K562 (cell line): ENCODE results near the gene FTSJ3. TPM values are rescaled to one million over a fixed set of nuclear protein-coding genes. Genes with fewer than 3 reads are reported as not detected.
A peak's percentile ranks its signal among the peaks of the same experiment; 100 is the strongest.

Source experiments
- ATF1 ChIP-seq, 2 experiments: fragments of 450-650 bp in 1 of 2; IDR thresholded peaks; 2 replicates each; pipeline ENCODE4 v1.6.1; 2016; ENCODE audit warnings: missing compliant biosample characterization in 1 of 2, missing genetic modification characterization in 1 of 2
- BRD9 ChIP-seq: fragments of 450-650 bp; IDR thresholded peaks from 2 replicates; pipeline ENCODE4 v1.6.1; 2018; ENCODE audit warnings: low read depth; ENCODE audit not compliant: partially characterized antibody
- HDAC3 ChIP-seq: fragments of 450-650 bp; IDR thresholded peaks from 2 replicates; pipeline ENCODE4 v1.6.1; 2018; ENCODE audit warnings: borderline replicate concordance, mild to moderate bottlenecking, moderate library complexity; ENCODE audit not compliant: partially characterized antibody
- IRF2 ChIP-seq: sonication (generic); formaldehyde crosslinking; IDR thresholded peaks from 2 replicates; pipeline ENCODE4 v1.8.1; 2022; ENCODE audit warnings: mild to moderate bottlenecking, missing genetic modification reagents
- KHSRP ChIP-seq: fragments of 450-650 bp; IDR thresholded peaks from 2 replicates; pipeline ENCODE4 v1.6.1; 2017
- NCOR1 ChIP-seq: fragments of 450-650 bp; IDR thresholded peaks from 2 replicates; pipeline ENCODE4 v1.6.1; 2016; ENCODE audit warnings: mild to moderate bottlenecking, moderate library complexity
- NUFIP1 ChIP-seq: fragments of 450-650 bp; IDR thresholded peaks from 2 replicates; pipeline ENCODE4 v1.6.1; 2018; ENCODE audit not compliant: partially characterized antibody
- PML ChIP-seq: IDR thresholded peaks from 2 replicates; pipeline ENCODE4 v1.6.1; 2012; ENCODE audit warnings: low read length, inconsistent platforms
- POLR2AphosphoS2 ChIP-seq: IDR thresholded peaks from 2 replicates; pipeline ENCODE4 v1.6.1; 2012; ENCODE audit warnings: low read length, improper control_type of control experiment
- POLR2AphosphoS5 ChIP-seq: IDR thresholded peaks from 2 replicates; pipeline ENCODE4 v1.6.1; 2011; ENCODE audit warnings: mild to moderate bottlenecking, low read depth, low read length, moderate library complexity; ENCODE audit not compliant: control insufficient read depth, insufficient read depth
- POLR2H ChIP-seq: IDR thresholded peaks from 2 replicates; pipeline ENCODE4 v1.6.1; 2016; ENCODE audit warnings: missing genetic modification characterization, low read depth, mild to moderate bottlenecking, control low read depth, missing compliant biosample characterization, moderate library complexity
- ZNF253 ChIP-seq: fragments of 250-450 bp; sonication (Bioruptor Pico); conservative IDR thresholded peaks from 2 replicates; pipeline ENCODE4 v1.6.1; 2021; ENCODE audit warnings: mild to moderate bottlenecking
- polyA plus RNA-seq, 8 experiments: library from polyadenylated mRNA; depleted of rRNA in 4 of 8; stranded (reverse) in 5 of 8; unstranded in 3 of 8; fragments of >200 nt; fragmentation: Nextera tagmentation in 2 of 8; fragmentation: Illumina TruSeq in 1 of 8; extraction: Ambion mirVana in 2 of 8; extraction: Trizol in 1 of 8; gene quantifications; 2 replicates each; pipeline versions ENCODE4 v1.2.1 to v1.2.3, GENCODE V29; 2011 to 2014; ENCODE audit warnings: inconsistent platforms in 1 of 8, missing spikeins in 1 of 8
- total RNA-seq, 7 experiments: library from RNA; depleted of rRNA in 6 of 7; stranded (reverse); fragments of >200 nt in 6 of 7; fragmentation: Illumina TruSeq in 2 of 7; extraction: Trizol in 2 of 7; gene quantifications; 2 replicates each; pipeline versions ENCODE4 v1.2.1 to v1.2.3, GENCODE V29; 2011 to 2021; ENCODE audit warnings: low replicate concordance in 1 of 7
- TF ChIP-seq, protein P1 (sequence below): sonication (generic); formaldehyde crosslinking; IDR thresholded peaks from 2 replicates; pipeline ENCODE4 v1.8.0; 2022; ENCODE audit warnings: mild to moderate bottlenecking, missing genetic modification reagents
- TF ChIP-seq, protein P2 (sequence below): sonication (generic); formaldehyde crosslinking; IDR thresholded peaks from 2 replicates; pipeline ENCODE4 v1.8.0; 2023; ENCODE audit warnings: missing genetic modification reagents, mild to moderate bottlenecking, borderline replicate concordance
- TF ChIP-seq, protein P3 (sequence below): fragments of 250-450 bp; sonication (Bioruptor Pico); IDR thresholded peaks from 2 replicates; pipeline ENCODE4 v1.8.0; 2022; ENCODE audit warnings: moderate library complexity, mild to moderate bottlenecking, inconsistent platforms
- TF ChIP-seq, protein P4 (sequence below): fragments of 450-650 bp; IDR thresholded peaks from 2 replicates; pipeline ENCODE4 v1.6.1; 2016; ENCODE audit warnings: low read depth, mild to moderate bottlenecking, moderate library complexity

Gene FTSJ3
- total and polyA plus RNA-seq, 9 of the 15 experiments (the other 6 are each of a cell fraction or from before 2014, with no cell fraction given): 18.0 to 65.6 (median 52.4) TPM

DNA sequence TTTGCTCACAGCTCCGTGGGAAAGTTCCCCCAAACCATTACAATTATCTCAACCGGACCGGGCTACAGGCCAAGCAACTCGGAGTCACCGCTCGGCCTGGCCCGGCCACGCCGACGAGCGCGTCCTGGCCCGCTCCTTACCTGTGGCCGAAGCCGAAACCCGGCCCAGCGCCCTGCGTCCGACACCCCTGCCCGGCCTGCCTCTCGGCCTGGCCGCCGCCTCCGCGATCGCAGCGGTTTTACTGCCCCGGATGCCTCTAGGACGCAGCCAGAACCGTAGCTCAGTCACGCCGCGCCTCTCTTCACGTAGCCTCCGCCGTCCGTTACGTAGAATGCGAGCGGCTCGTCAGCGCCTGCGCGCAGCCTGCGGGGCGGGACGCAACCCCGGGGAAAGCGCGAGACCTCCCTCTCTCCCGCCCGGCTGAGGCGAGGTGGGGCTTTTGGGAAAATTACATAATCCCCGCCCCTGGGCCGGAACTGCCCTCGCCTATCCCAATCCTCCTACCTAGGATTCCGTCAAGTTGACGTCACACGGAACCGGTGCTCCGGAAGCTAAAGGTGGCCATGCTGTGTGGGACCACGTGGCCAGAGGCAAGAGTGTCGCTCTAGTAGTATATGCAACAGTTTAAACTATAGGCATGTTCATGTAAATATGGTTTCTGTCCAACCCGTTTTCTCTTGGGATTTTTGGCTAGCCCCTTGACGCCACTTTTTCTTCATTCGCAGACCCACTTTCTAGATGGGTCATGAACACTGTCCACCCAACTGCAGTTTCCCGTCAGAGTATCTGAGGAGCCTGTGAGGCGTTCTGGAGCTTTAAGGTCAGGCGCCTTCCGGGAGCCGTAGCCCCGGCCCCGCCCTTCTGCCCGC lies 54.0 kb downstream of the FTSJ3 start, which contains the start of gene CCDC47 (continued):
- peak; percentile 64 for TF ChIP-seq NCOR1
- TF ChIP-seq POLR2AphosphoS2: no peak
- TF ChIP-seq BRD9: peak; percentile 44
- TF ChIP-seq, protein P1, sequence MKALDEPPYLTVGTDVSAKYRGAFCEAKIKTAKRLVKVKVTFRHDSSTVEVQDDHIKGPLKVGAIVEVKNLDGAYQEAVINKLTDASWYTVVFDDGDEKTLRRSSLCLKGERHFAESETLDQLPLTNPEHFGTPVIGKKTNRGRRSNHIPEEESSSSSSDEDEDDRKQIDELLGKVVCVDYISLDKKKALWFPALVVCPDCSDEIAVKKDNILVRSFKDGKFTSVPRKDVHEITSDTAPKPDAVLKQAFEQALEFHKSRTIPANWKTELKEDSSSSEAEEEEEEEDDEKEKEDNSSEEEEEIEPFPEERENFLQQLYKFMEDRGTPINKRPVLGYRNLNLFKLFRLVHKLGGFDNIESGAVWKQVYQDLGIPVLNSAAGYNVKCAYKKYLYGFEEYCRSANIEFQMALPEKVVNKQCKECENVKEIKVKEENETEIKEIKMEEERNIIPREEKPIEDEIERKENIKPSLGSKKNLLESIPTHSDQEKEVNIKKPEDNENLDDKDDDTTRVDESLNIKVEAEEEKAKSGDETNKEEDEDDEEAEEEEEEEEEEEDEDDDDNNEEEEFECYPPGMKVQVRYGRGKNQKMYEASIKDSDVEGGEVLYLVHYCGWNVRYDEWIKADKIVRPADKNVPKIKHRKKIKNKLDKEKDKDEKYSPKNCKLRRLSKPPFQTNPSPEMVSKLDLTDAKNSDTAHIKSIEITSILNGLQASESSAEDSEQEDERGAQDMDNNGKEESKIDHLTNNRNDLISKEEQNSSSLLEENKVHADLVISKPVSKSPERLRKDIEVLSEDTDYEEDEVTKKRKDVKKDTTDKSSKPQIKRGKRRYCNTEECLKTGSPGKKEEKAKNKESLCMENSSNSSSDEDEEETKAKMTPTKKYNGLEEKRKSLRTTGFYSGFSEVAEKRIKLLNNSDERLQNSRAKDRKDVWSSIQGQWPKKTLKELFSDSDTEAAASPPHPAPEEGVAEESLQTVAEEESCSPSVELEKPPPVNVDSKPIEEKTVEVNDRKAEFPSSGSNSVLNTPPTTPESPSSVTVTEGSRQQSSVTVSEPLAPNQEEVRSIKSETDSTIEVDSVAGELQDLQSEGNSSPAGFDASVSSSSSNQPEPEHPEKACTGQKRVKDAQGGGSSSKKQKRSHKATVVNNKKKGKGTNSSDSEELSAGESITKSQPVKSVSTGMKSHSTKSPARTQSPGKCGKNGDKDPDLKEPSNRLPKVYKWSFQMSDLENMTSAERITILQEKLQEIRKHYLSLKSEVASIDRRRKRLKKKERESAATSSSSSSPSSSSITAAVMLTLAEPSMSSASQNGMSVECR: peak; percentile 81; the same call in 1 of the 2 replicates
- TF ChIP-seq POLR2AphosphoS5: peak; percentile 60; the same call in 1 of the 2 replicates
- TF ChIP-seq, protein P2, sequence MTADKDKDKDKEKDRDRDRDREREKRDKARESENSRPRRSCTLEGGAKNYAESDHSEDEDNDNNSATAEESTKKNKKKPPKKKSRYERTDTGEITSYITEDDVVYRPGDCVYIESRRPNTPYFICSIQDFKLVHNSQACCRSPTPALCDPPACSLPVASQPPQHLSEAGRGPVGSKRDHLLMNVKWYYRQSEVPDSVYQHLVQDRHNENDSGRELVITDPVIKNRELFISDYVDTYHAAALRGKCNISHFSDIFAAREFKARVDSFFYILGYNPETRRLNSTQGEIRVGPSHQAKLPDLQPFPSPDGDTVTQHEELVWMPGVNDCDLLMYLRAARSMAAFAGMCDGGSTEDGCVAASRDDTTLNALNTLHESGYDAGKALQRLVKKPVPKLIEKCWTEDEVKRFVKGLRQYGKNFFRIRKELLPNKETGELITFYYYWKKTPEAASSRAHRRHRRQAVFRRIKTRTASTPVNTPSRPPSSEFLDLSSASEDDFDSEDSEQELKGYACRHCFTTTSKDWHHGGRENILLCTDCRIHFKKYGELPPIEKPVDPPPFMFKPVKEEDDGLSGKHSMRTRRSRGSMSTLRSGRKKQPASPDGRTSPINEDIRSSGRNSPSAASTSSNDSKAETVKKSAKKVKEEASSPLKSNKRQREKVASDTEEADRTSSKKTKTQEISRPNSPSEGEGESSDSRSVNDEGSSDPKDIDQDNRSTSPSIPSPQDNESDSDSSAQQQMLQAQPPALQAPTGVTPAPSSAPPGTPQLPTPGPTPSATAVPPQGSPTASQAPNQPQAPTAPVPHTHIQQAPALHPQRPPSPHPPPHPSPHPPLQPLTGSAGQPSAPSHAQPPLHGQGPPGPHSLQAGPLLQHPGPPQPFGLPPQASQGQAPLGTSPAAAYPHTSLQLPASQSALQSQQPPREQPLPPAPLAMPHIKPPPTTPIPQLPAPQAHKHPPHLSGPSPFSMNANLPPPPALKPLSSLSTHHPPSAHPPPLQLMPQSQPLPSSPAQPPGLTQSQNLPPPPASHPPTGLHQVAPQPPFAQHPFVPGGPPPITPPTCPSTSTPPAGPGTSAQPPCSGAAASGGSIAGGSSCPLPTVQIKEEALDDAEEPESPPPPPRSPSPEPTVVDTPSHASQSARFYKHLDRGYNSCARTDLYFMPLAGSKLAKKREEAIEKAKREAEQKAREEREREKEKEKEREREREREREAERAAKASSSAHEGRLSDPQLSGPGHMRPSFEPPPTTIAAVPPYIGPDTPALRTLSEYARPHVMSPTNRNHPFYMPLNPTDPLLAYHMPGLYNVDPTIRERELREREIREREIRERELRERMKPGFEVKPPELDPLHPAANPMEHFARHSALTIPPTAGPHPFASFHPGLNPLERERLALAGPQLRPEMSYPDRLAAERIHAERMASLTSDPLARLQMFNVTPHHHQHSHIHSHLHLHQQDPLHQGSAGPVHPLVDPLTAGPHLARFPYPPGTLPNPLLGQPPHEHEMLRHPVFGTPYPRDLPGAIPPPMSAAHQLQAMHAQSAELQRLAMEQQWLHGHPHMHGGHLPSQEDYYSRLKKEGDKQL: 0 out of 2 replicates have a peak, but pooled peaks have one; percentile 13
- TF ChIP-seq ATF1 (CRISPR knock-in tag; IDR thresholded peaks at IDR 0.05): peak; percentile 61; the same call in 1 of the 2 replicates
- TF ChIP-seq ATF1 (tag; IDR thresholded peaks at IDR 0.05): peak; percentile 98
- TF ChIP-seq KHSRP: peak; percentile 58
- no peak for TF ChIP-seq ZNF253 (CRISPR knock-in tag)
- no peak for TF ChIP-seq NUFIP1
- TF ChIP-seq POLR2H: peak; percentile 92
- TF ChIP-seq, protein P3, sequence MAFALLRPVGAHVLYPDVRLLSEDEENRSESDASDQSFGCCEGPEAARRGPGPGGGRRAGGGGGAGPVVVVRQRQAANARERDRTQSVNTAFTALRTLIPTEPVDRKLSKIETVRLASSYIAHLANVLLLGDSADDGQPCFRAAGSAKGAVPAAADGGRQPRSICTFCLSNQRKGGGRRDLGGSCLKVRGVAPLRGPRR (CRISPR knock-in tag): 0 out of 2 replicates have a peak, but pooled peaks have one; percentile 41
- no peak for TF ChIP-seq IRF2 (CRISPR knock-in tag)
- TF ChIP-seq PML: peak; percentile 57; the same call in 1 of the 2 replicates
- TF ChIP-seq, protein P4, sequence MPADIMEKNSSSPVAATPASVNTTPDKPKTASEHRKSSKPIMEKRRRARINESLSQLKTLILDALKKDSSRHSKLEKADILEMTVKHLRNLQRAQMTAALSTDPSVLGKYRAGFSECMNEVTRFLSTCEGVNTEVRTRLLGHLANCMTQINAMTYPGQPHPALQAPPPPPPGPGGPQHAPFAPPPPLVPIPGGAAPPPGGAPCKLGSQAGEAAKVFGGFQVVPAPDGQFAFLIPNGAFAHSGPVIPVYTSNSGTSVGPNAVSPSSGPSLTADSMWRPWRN: no peak; the same call in 1 of the 2 replicates
- peak; percentile 100 for TF ChIP-seq HDAC3
